H1 (cell line): ENCODE results near the gene SERPINA10. TPM values are rescaled to one million over a fixed set of nuclear protein-coding genes. Genes with fewer than 3 reads are reported as not detected.

Experiments
- CTCF ChIA-PET: fragments of 300-600 bp; sonication (Branson Sonifier 250); formaldehyde crosslinking; loops from one replicate; lab custom pipeline; 2021; ENCODE audit not compliant: partially characterized antibody; lab: Charles Lee
- POLR2A ChIA-PET: fragments of 300-600 bp; sonication (Branson Sonifier 250); formaldehyde crosslinking; loops from one replicate; lab custom pipeline; 2021; ENCODE audit warnings: inconsistent platforms; ENCODE audit not compliant: partially characterized antibody; lab: Charles Lee
- DNase-seq, 2 experiments: peaks; one replicate each; pipeline versions ENCODE4 v3.0.0 to v3.0.0-alpha.2; 2010 to 2022; ENCODE audit warnings: low spot score in 2 of 2, low read depth in 1 of 2, mixed read lengths in 1 of 2
- FAIRE-seq: peaks from 2 replicates; lab custom pipeline; 2011; peaks lifted over from hg19 to GRCh38; lab: Jason Lieb, UNC
- H2AFZ ChIP-seq: 2 replicates; pipeline ENCODE4 v1.8.1; 2012; ENCODE audit warnings: low read length, inconsistent platforms
- H2AK5ac ChIP-seq: 2 replicates; pipeline ENCODE4 v1.6.1; 2013; ENCODE audit warnings: low read depth, low read length
- H2BK120ac ChIP-seq: replicated peaks from 2 replicates; pipeline ENCODE3; 2013; ENCODE audit warnings: low read depth, low read length, inconsistent platforms
- H2BK12ac ChIP-seq: 2 replicates; pipeline ENCODE4 v1.6.1; 2013; ENCODE audit warnings: low read depth, low read length
- H2BK15ac ChIP-seq: 2 replicates; pipeline ENCODE4 v1.6.1; 2013; ENCODE audit warnings: low read length
- H2BK20ac ChIP-seq: 2 replicates; pipeline ENCODE4 v1.6.1; 2013; ENCODE audit warnings: low read length
- H2BK5ac ChIP-seq: 2 replicates; pipeline ENCODE4 v1.6.1; 2013; ENCODE audit warnings: low read depth, low read length
- H3K14ac ChIP-seq: 2 replicates; pipeline ENCODE4 v1.6.1; 2013; ENCODE audit warnings: inconsistent platforms; ENCODE audit not compliant: insufficient read length
- H3K18ac ChIP-seq: 2 replicates; pipeline ENCODE4 v1.6.1; 2013; ENCODE audit warnings: low read length; ENCODE audit errors: extremely low read depth
- H3K23ac ChIP-seq: 2 replicates; pipeline ENCODE4 v1.6.1; 2013; ENCODE audit warnings: inconsistent platforms; ENCODE audit not compliant: insufficient read length
- H3K23me2 ChIP-seq: 2 replicates; pipeline ENCODE4 v1.6.1; 2013; ENCODE audit warnings: low read depth, low read length
- H3K27ac ChIP-seq: 2 replicates; pipeline ENCODE4 v1.6.1; 2011; ENCODE audit warnings: low read depth, low read length, inconsistent platforms
- H3K27me3 ChIP-seq, 4 experiments: replicated peaks in 1 of 4; 1 replicate in 1 of 4; 2 replicates in 3 of 4; pipeline versions ENCODE4 v1.6.1 to v1.8.1; 2011 to 2013; ENCODE audit warnings: low read length in 3 of 4, mild to moderate bottlenecking in 3 of 4, inconsistent platforms in 2 of 4, mixed read lengths in 2 of 4, moderate library complexity in 1 of 4; ENCODE audit not compliant: control insufficient read depth in 3 of 4, insufficient read depth in 3 of 4; ENCODE audit errors: extremely low read depth in 1 of 4
- H3K36me3 ChIP-seq, 4 experiments: 2 replicates each; pipeline versions ENCODE4 v1.6.1 to v1.8.1; 2011 to 2013; ENCODE audit warnings: mild to moderate bottlenecking in 4 of 4, low read length in 3 of 4, moderate library complexity in 2 of 4, control low read depth in 1 of 4, inconsistent platforms in 1 of 4; ENCODE audit not compliant: insufficient read depth in 4 of 4, control insufficient read depth in 2 of 4
- H3K4ac ChIP-seq: replicated peaks from 2 replicates; pipeline ENCODE3; 2013; ENCODE audit warnings: low read length, low read depth, mixed read lengths, inconsistent platforms; ENCODE audit not compliant: insufficient read length
- H3K4me1 ChIP-seq, 4 experiments: replicated peaks in 1 of 4; 1 replicate in 1 of 4; 2 replicates in 3 of 4; pipeline versions ENCODE4 v1.6.1 to v1.8.1; 2011 to 2013; ENCODE audit warnings: low read length in 3 of 4, inconsistent platforms in 2 of 4, mixed read lengths in 1 of 4; ENCODE audit not compliant: insufficient read depth in 4 of 4, control insufficient read depth in 3 of 4
- H3K4me2 ChIP-seq, 2 experiments: 2 replicates each; pipeline versions ENCODE4 v1.6.1 to v1.8.1; 2011 to 2013; ENCODE audit warnings: low read depth in 2 of 2, low read length in 2 of 2, control low read depth in 1 of 2, inconsistent platforms in 1 of 2, mild to moderate bottlenecking in 1 of 2; ENCODE audit not compliant: insufficient read depth in 1 of 2
- H3K4me3 ChIP-seq, 4 experiments: fragments of 200-600, 300-600 bp in 1 of 4; sonication (generic), shearing (Covaris generic), sonication (Bioruptor Twin) in 1 of 4; 2 replicates each; pipeline versions ENCODE4 v1.5.1 to v1.8.1; 2011 to 2016; ENCODE audit warnings: low read length in 4 of 4, low read depth in 3 of 4, control low read depth in 2 of 4, inconsistent platforms in 2 of 4, mild to moderate bottlenecking in 2 of 4, mixed read lengths in 1 of 4, moderate library complexity in 1 of 4; ENCODE audit not compliant: insufficient read depth in 2 of 4; ENCODE audit errors: extremely low read depth in 1 of 4
- H3K56ac ChIP-seq: replicated peaks from 2 replicates; pipeline ENCODE3; 2013; ENCODE audit warnings: low read depth, mild to moderate bottlenecking, mixed read lengths, low read length, inconsistent platforms; ENCODE audit not compliant: insufficient read length
- H3K79me1 ChIP-seq: 2 replicates; pipeline ENCODE4 v1.6.1; 2013; ENCODE audit warnings: low read depth, low read length, control low read depth
- H3K79me2 ChIP-seq, 2 experiments: 2 replicates each; pipeline versions ENCODE4 v1.6.1 to v1.8.1; 2012 to 2013; ENCODE audit warnings: low read length in 2 of 2, mild to moderate bottlenecking in 2 of 2, inconsistent platforms in 1 of 2; ENCODE audit not compliant: insufficient read depth in 2 of 2, control insufficient read depth in 1 of 2
- H3K9ac ChIP-seq, 4 experiments: replicated peaks in 1 of 4; 1 replicate in 1 of 4; 2 replicates in 3 of 4; pipeline versions ENCODE4 v1.6.1 to v1.8.1; 2011 to 2013; ENCODE audit warnings: low read depth in 3 of 4, low read length in 3 of 4, control low read depth in 2 of 4, mild to moderate bottlenecking in 2 of 4, moderate library complexity in 2 of 4, inconsistent platforms in 1 of 4; ENCODE audit errors: extremely low read depth in 1 of 4
- H3K9me3 ChIP-seq, 2 experiments: 2 replicates each; pipeline versions ENCODE4 v1.6.1 to v1.8.1; 2012 to 2013; ENCODE audit warnings: mild to moderate bottlenecking in 2 of 2, moderate library complexity in 2 of 2, control low read depth in 1 of 2, inconsistent platforms in 1 of 2, low read depth in 1 of 2, low read length in 1 of 2, mixed read lengths in 1 of 2; ENCODE audit not compliant: insufficient read depth in 2 of 2
- H4K20me1 ChIP-seq, 2 experiments: replicated peaks in 1 of 2; 2 replicates each; pipeline versions ENCODE3 to v1.8.1; 2011 to 2013; ENCODE audit warnings: inconsistent platforms in 2 of 2, low read length in 2 of 2, mild to moderate bottlenecking in 1 of 2; ENCODE audit not compliant: insufficient read depth in 2 of 2, control insufficient read depth in 1 of 2
- H4K5ac ChIP-seq: 2 replicates; pipeline ENCODE4 v1.6.1; 2013; ENCODE audit warnings: low read length, low read depth, mixed read lengths, inconsistent platforms; ENCODE audit not compliant: insufficient read length
- H4K8ac ChIP-seq: 2 replicates; pipeline ENCODE4 v1.8.0; 2013; ENCODE audit warnings: mild to moderate bottlenecking, moderate library complexity, low read length, inconsistent platforms; ENCODE audit not compliant: insufficient read depth; ENCODE audit errors: extremely low read depth
- H4K91ac ChIP-seq: replicated peaks from 2 replicates; pipeline ENCODE3; 2013; ENCODE audit warnings: low read length, mixed read lengths, inconsistent platforms; ENCODE audit not compliant: insufficient read length
- WGBS, 2 experiments: shearing (Covaris generic) in 1 of 2; methylation state at CpG; one replicate each; pipeline versions ENCODE4 v1.1.6 to v1.1.7; 2013 to 2015; ENCODE audit warnings: low lambda C conversion rate in 2 of 2, mixed read lengths in 2 of 2, inconsistent platforms in 1 of 2, low coverage in 1 of 2, missing lambda C conversion rate in 1 of 2; ENCODE audit not compliant: insufficient replicate concordance in 2 of 2, insufficient coverage in 1 of 2, insufficient read length in 1 of 2; ENCODE audit errors: extremely low coverage in 1 of 2, missing lambda C conversion rate in 1 of 2; 5-methylcytosine and 5-hydroxymethylcytosine counted together
- polyA plus RNA-seq, 7 experiments: library from polyadenylated mRNA; depleted of rRNA in 3 of 7; stranded (reverse) in 5 of 7; unstranded in 2 of 7; fragments of >200 nt in 5 of 7; fragments of 200-250 nt in 2 of 7; gene quantifications; 1 replicate in 5 of 7; 2 replicates in 1 of 7; 4 replicates in 1 of 7; pipeline versions ENCODE4 v1.2.1 to v1.2.3, GENCODE V29; 2011 to 2013; ENCODE audit warnings: missing spikeins in 2 of 7, mixed read lengths in 2 of 7
- total RNA-seq: library from RNA; stranded (reverse); fragmentation: NEBNext Ultra II Directional; extraction: Animal tissue kit (Norgen Biotek cat#: 25700); gene quantifications from 2 replicates; pipeline ENCODE4 v1.2.1, GENCODE V29; 2021

SERPINA10 gene
- total and polyA plus RNA-seq, 2 of the 8 experiments (the other 6 are each of a cell fraction or from before 2014, with no cell fraction given): not detected

DNA sequence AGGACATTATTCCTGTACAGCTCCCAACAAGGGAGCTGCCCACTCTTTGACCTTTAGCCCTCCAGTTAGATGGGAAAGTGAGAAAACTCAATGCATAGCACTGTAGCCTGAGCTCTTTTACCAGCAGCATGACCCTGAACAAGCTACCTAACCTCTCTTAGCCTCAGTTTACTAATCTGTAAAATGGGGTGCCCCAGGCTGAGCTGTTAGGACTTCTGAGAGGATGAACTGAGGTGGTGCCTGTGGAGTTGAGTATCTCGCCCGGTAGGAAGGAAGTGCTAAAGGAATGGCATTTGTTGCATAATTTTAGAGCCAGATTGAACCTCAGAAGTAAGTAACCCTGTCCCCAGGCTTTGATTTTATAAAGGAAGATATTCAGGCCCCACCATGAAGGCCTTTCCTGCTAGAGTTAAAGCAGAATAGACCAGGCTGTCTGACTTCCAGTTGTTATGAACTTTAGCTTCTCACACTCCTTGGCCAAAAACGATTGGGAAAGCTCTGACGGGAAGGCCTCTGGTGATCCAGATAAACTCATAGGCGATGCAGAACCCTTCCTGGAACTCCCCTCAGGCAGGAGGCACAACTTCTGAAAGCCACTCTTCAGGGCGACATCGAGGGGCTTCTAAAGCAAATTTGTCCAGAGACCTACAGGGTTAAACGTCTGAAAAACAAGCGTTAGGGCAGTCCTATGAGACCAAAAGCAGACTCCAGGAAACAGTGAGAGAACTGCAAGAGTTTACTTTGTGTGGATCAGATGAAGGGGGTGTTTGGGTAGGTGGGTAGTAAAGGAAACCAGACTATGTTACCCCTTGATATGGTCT, 2.5 kb upstream of the SERPINA10 start:
- 92% methylated on average over 9 of the region's 9 CpGs; no CpG with 5 or more reads in 1 of the 2 experiments for WGBS, 2 experiments
- no peak overlapping the region for H2AK5ac ChIP-seq
- H2BK12ac ChIP-seq: no peak overlapping the region
- H2BK5ac ChIP-seq: no peak overlapping the region
- POLR2A ChIA-PET: interaction anchor here (0.6 kb wide), 1 partner anchor 26 kb away, joined by 3 read pairs; no protein-coding TSS in a partner anchor
- no peak overlapping the region for H3K56ac ChIP-seq
- no peaks in the 10 kb centered on the region; a peak in 1 of 4 replicates for H3K9me3 ChIP-seq
- H3K27ac ChIP-seq: no peak overlapping the region
- H3K4me2 ChIP-seq: no peak overlapping the region
- H4K8ac ChIP-seq: no peak overlapping the region
- no peak overlapping the region for H2BK20ac ChIP-seq
- CTCF ChIA-PET: interaction anchor here (1.8 to 1.9 kb wide), 2 partner anchors 12 to 166 kb away, joined by 6 read pairs; partner anchors contain the start of gene IFI27L2
- H2AFZ ChIP-seq: no peak overlapping the region
- H2BK120ac ChIP-seq: no peak overlapping the region
- no peak overlapping the region for H3K23ac ChIP-seq
- H3K14ac ChIP-seq: no peak overlapping the region
- H3K4me3 ChIP-seq: no peak overlapping the region
- no peak overlapping the region for H2BK15ac ChIP-seq
- H3K4ac ChIP-seq: no peak overlapping the region
- H3K79me1 ChIP-seq: no peaks in the 10 kb centered on the region
- no peak overlapping the region for H4K91ac ChIP-seq
- no peaks in the 10 kb centered on the region for H4K20me1 ChIP-seq
- H3K79me2 ChIP-seq: no peaks in the 10 kb centered on the region
- FAIRE-seq: no peak
- H3K23me2 ChIP-seq: no peaks in the 10 kb centered on the region
- DNase-seq: peak in 1 of 2 experiments; percentile 31
- no peak overlapping the region for H3K18ac ChIP-seq
- H3K4me1 ChIP-seq: peaks cover 0 to 4% (median 0%) of the 10 kb centered on the region in 4 experiments; a peak in 1 of 7 replicates
- no peak overlapping the region for H4K5ac ChIP-seq
- no peaks in the 10 kb centered on the region for H3K36me3 ChIP-seq
- no peak overlapping the region for H3K9ac ChIP-seq
- no peaks in the 10 kb centered on the region; a peak in 1 of 7 replicates for H3K27me3 ChIP-seq
